IPS-18c (cell line): ENCODE measurements around the gene WASL.
"Not testable (repeated sequence)": the region's sequence is repeated elsewhere in the genome, so short reads cannot be mapped to it uniquely, and the experiment has no call there.

Experiments
- H3K4me3 ChIP-seq: 2 replicates; pipeline ENCODE4 v1.7.0; 2013; ENCODE audit warnings: low read depth, mild to moderate bottlenecking, low read length, moderate library complexity; ENCODE audit not compliant: insufficient read depth
- H3K9me3 ChIP-seq: one replicate; pipeline ENCODE4 v1.6.1; 2013; ENCODE audit warnings: mild to moderate bottlenecking, low read length, moderate library complexity; ENCODE audit not compliant: control insufficient read depth, insufficient read depth

Gene WASL

DNA sequence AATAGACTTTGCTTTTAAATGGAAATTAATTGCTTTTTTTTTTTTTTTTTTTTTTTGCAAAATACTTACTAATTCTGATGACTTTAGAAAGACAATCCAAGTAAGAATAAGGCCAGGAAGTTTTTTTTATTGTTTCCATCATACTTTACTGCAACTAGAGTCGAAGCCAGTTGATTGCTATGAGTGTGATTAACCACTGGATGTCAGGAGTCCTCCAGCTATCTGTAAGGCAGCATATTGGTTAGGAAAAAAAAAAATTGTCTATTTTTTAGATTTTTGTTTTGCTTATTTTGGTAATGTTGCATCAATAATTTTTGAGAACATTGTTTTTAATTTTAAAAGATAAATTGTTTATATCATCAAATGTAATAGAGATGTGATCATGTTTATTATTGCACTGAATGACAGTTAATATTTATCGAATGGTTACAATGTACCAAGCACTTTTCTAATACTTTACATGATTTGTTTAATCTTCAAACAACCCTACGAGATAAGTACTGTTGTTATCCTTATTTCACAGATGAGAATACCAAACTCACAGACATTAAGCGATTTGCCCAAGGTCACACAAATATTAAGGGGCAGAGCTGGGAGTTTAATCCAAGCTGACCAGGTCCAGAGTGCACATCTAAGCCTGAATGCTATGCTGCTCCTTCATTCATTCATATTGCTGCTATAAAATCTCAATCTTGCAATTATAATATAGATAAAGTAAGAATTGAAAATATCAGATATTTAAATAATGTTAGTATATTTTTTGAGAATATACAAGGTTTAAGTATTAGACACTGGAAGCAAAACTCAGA is 113.0 kb downstream of the WASL start:
- Histone ChIP-seq H3K9me3 (no peaks in the 10 kb centered on the region), H3K4me3 (no peak overlapping the region)

DNA sequence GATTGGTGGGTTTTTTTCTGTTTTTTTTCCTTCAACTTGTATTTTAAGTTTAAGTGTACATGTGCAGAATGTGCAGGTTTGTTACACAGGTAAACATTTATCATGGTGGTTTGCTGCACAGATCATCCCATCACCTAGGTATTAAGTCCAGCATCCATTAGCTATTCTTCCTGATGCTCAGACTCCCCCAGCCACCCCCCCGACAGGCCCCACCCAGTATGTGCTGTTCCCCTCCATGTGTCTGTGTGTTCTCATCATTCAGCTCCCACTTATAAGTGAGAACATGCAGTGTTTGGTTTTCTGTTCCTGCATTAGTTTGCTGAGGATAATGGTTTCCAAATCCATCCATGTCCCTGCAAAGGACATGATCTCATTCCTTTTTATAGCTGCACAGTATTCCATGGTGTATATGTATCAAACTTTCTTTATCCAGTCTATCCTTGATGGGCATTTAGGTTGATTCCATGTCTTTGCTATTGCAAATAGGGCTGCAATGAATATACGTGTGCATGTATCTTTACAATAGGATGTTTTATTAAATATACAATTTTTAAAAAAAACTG is 114.7 kb downstream of the WASL start:
- H3K4me3 ChIP-seq, H3K9me3 ChIP-seq: not testable (repeated sequence)

DNA sequence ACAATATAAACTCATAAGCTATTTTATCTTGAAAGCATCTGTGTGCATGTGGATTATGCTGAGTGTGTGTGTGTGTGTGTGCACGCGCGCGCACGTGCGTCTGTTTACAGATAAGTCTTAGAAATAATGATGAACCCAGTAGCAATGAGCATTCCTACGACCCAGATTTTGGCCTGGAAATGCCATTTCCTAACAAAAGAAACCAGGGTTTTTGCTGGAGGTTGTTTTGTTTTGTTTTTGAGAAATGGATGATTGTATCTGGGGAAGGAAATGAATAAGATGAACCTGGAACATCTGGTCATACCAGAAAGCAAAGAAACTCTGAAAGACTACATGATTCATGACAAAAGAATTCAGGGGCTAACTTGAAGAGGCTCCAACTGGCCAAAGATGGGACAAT is 115.2 kb downstream of the WASL start:
- no peaks in the 10 kb centered on the region for H3K9me3 ChIP-seq
- no peak overlapping the region for H3K4me3 ChIP-seq

DNA sequence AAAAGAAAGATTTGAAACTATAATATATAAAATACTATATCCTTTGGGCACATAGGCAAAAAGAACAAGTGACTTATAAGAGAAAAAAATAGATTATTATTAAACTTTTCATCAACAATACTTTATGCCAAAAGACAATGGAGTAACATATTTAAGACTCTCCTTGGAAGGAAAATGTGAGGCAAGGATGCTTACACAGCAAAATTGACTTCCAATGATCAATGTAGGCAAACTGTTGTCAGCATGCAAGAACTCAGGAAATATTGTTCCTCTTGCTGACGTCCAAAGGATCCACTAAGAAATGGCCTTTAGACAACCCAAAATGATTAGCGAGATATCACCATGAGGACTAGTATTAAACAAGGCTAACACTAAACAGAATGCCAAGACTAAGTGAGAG is 116.0 kb downstream of the WASL start:
- Histone ChIP-seq H3K4me3 (no peak overlapping the region), H3K9me3 (no peaks in the 10 kb centered on the region)
